ENCODE data around the gene ZFYVE9. TPM values are rescaled to one million over a fixed set of nuclear protein-coding genes. Genes with fewer than 3 reads are reported as not detected.

ZFYVE9 gene
- total and polyA plus RNA-seq, 2 of the 13 experiments (the other 11 are each of a cell fraction or from before 2014, with no cell fraction given): 9.2 to 19.8 TPM

GRCh38 chr1:52142220-52143183, 613 bp downstream of the ZFYVE9 start (continued):
- TF ChIP-seq PRDM4 (CRISPR knock-in tag; IDR thresholded peaks at IDR 0.05; ENCODE audit: borderline replicate concordance) (no peak), SMAD1 (CRISPR knock-in tag; IDR thresholded peaks at IDR 0.05; ENCODE audit: borderline replicate concordance, low read depth) (no peak), ONECUT2 (CRISPR knock-in tag; IDR thresholded peaks at IDR 0.05) (no peak), ATF2 (CRISPR knock-in tag; IDR thresholded peaks at IDR 0.05) (no peak), ZMAT3 (CRISPR knock-in tag; conservative IDR thresholded peaks at IDR 0.05) (0 out of 2 replicates have a peak, but pooled peaks have one; percentile 25), HMGXB3 (CRISPR knock-in tag; IDR thresholded peaks at IDR 0.05; ENCODE audit: borderline replicate concordance) (no peak), ZNF232 (CRISPR knock-in tag; IDR thresholded peaks at IDR 0.05; ENCODE audit: borderline replicate concordance) (no peak), ZNF512 (CRISPR knock-in tag; IDR thresholded peaks at IDR 0.05) (no peak), PTBP1 (IDR thresholded peaks at IDR 0.05; ENCODE audit: low read depth, low read length, poor library complexity, severe bottlenecking) (no peak), ZNF317 (CRISPR knock-in tag; IDR thresholded peaks at IDR 0.05) (no peak), SIN3A (IDR thresholded peaks at IDR 0.05; ENCODE audit: borderline replicate concordance, low read depth, low read length) (no peak), ZNF468 (CRISPR knock-in tag; IDR thresholded peaks at IDR 0.05) (no peak)

Data from HepG2 (cell line).